Caco-2 (cell line): Measurements from ENCODE around the gene MAP3K7CL. TPM values are rescaled to one million over a fixed set of nuclear protein-coding genes. Genes with fewer than 3 reads are reported as not detected.
A peak's percentile ranks its signal among the peaks of the same experiment; 100 is the strongest.

ENCODE experiments used
- BruUV-seq: library from RNA; stranded (reverse); fragments of 400-500 nt; replicated peaks from 2 replicates; lab custom pipeline; 2021; lab: Mats Ljungman, UMichigan
- CTCF ChIA-PET: fragments of 300-600 bp; sonication (Branson Sonifier 250); formaldehyde crosslinking; loops from one replicate; lab custom pipeline; 2022; ENCODE audit warnings: antibody characterized with exemption; lab: Charles Lee
- POLR2A ChIA-PET: fragments of 300-600 bp; sonication (Branson Sonifier 250); formaldehyde crosslinking; loops from one replicate; lab custom pipeline; 2022; ENCODE audit warnings: antibody characterized with exemption; lab: Charles Lee
- DNase-seq, 2 experiments: peaks; one replicate each; pipeline versions ENCODE4 v3.0.0 to v3.0.0-alpha.2; 2020 to 2022
- H3K27me3 ChIP-seq: replicated peaks from 2 replicates; pipeline ENCODE4 v1.6.0; 2011; ENCODE audit warnings: low read length; ENCODE audit not compliant: control insufficient read depth, insufficient read depth
- H3K36me3 ChIP-seq: 2 replicates; pipeline ENCODE4 v1.5.1; 2011; ENCODE audit warnings: low read length; ENCODE audit not compliant: control insufficient read depth, insufficient read depth
- H3K4me1 ChIP-seq: fragments of 250-450 bp; sonication (Bioruptor Pico); 2 replicates; pipeline ENCODE4 v1.5.1; 2020; ENCODE audit warnings: mild to moderate bottlenecking
- H3K4me3 ChIP-seq: 2 replicates; pipeline ENCODE4 v1.5.1; 2011; ENCODE audit warnings: low read depth, mild to moderate bottlenecking, control low read depth, low read length
- H3K9me3 ChIP-seq: fragments of 250-450 bp; sonication (Bioruptor Pico); 2 replicates; pipeline ENCODE4 v1.5.1; 2020; ENCODE audit warnings: mild to moderate bottlenecking, moderate library complexity
- H3K27ac Mint-ChIP-seq: one replicate; pipeline ENCODE4 v1.8.0; 2022; ENCODE audit warnings: mixed read lengths; ENCODE audit not compliant: unreplicated experiment
- H3K27me3 Mint-ChIP-seq: one replicate; pipeline ENCODE4 v1.8.0; 2022; ENCODE audit warnings: mixed read lengths; ENCODE audit not compliant: insufficient read depth, unreplicated experiment
- H3K36me3 Mint-ChIP-seq: one replicate; pipeline ENCODE4 v1.8.0; 2022; ENCODE audit warnings: mild to moderate bottlenecking, mixed read lengths; ENCODE audit not compliant: insufficient read depth, unreplicated experiment
- H3K4me1 Mint-ChIP-seq: one replicate; pipeline ENCODE4 v1.8.0; 2022; ENCODE audit warnings: low read depth, mixed read lengths; ENCODE audit not compliant: unreplicated experiment
- H3K4me3 Mint-ChIP-seq: one replicate; pipeline ENCODE4 v1.8.0; 2022; ENCODE audit warnings: mild to moderate bottlenecking, moderate library complexity, mixed read lengths; ENCODE audit not compliant: unreplicated experiment
- H3K9me3 Mint-ChIP-seq: one replicate; pipeline ENCODE4 v1.8.0; 2022; ENCODE audit warnings: mixed read lengths; ENCODE audit not compliant: unreplicated experiment
- intact Hi-C: fragments of 100-400 bp; cut with micrococcal nuclease; formaldehyde crosslinking; loops from one replicate; pipeline ENCODE4 v1.10.0; 2022; ENCODE audit not compliant: unreplicated experiment
- total RNA-seq: library from RNA; stranded (reverse); gene quantifications from 2 replicates; pipeline ENCODE4 v1.2.3, GENCODE V29; 2022
- TF ChIP-seq, protein P1 (sequence below), 2 experiments: fragments of 200-600 bp in 1 of 2; IDR thresholded peaks; 1 replicate in 1 of 2; 2 replicates in 1 of 2; pipeline versions ENCODE4 v1.5.1 to v1.8.0; 2011 to 2022; ENCODE audit warnings: antibody characterized with exemption in 1 of 2, control low read depth in 1 of 2, inconsistent platforms in 1 of 2, low read depth in 1 of 2, low read length in 1 of 2, mild to moderate bottlenecking in 1 of 2, moderate library complexity in 1 of 2; ENCODE audit not compliant: insufficient read depth in 1 of 2, severe bottlenecking in 1 of 2, unreplicated experiment in 1 of 2

Gene MAP3K7CL
- total RNA-seq, 1 experiment from 2014 or later = 8.2 TPM

DNA sequence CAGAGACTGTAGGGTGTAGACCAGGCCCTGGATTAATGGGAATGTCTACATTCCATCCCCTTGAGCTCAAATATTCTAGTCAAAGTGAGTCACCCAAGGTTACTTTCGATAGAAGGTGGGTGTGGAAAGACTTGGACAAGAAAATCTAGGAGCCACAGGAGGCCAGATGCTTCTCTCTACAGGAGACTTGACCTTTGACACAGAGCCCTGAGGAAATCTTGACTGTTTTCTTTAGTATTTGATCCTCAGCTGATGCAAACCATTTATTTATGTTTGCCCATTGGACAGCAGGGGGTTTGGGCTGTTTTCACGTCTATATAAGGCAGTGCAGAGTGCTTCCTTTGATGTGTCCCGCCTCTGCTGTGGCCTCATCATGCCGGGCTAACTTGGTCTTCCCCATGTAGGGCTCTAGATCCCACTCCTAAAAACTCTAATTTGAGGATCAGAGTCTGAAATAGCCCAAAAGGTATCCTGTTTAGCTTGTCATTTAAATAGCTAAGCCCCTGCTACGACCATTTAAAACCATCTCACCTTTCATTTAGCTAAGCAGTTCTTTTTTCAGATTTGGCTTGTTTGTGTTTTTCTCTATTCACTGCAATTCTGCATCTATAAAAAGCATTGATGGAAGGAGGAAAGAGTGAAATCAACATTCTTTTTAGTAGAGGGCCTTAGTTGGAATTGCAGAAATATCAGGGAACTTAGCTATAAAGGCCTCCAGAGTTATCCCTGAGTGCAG lies 15.5 kb upstream of the MAP3K7CL start:
- Mint-ChIP-seq H3K27ac (no peak overlapping the region), H3K27me3 (no peaks in the 10 kb centered on the region), H3K9me3 (no peaks in the 10 kb centered on the region), H3K4me1 (peaks cover 12% of the 10 kb centered on the region), H3K4me3 (no peak overlapping the region), H3K36me3 (no peaks in the 10 kb centered on the region)
- POLR2A ChIA-PET = interaction anchor here (1.0 kb wide), 1 partner anchor 186 kb away, joined by 3 read pairs; no protein-coding TSS in a partner anchor
- Histone ChIP-seq H3K4me3 (no peak overlapping the region), H3K27me3 (no peaks in the 10 kb centered on the region), H3K4me1 (peaks cover 13% of the 10 kb centered on the region), H3K9me3 (no peaks in the 10 kb centered on the region), H3K36me3 (no peaks in the 10 kb centered on the region)
- TSS peak; percentile 36 for BruUV-seq
- intact Hi-C loops = loop anchor here (1.0 kb wide), 1 partner anchor 10 kb away; no protein-coding TSS in a partner anchor
- TF ChIP-seq, protein P1, sequence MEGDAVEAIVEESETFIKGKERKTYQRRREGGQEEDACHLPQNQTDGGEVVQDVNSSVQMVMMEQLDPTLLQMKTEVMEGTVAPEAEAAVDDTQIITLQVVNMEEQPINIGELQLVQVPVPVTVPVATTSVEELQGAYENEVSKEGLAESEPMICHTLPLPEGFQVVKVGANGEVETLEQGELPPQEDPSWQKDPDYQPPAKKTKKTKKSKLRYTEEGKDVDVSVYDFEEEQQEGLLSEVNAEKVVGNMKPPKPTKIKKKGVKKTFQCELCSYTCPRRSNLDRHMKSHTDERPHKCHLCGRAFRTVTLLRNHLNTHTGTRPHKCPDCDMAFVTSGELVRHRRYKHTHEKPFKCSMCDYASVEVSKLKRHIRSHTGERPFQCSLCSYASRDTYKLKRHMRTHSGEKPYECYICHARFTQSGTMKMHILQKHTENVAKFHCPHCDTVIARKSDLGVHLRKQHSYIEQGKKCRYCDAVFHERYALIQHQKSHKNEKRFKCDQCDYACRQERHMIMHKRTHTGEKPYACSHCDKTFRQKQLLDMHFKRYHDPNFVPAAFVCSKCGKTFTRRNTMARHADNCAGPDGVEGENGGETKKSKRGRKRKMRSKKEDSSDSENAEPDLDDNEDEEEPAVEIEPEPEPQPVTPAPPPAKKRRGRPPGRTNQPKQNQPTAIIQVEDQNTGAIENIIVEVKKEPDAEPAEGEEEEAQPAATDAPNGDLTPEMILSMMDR (IDR thresholded peaks at IDR 0.05; ENCODE audit: insufficient read depth in 1 of 2, low read depth in 1 of 2, low read length in 1 of 2, severe bottlenecking in 1 of 2, unreplicated experiment in 1 of 2) = no peak
- CTCF ChIA-PET = no interaction called here
- peak; percentile 53 to 59 for DNase-seq

DNA sequence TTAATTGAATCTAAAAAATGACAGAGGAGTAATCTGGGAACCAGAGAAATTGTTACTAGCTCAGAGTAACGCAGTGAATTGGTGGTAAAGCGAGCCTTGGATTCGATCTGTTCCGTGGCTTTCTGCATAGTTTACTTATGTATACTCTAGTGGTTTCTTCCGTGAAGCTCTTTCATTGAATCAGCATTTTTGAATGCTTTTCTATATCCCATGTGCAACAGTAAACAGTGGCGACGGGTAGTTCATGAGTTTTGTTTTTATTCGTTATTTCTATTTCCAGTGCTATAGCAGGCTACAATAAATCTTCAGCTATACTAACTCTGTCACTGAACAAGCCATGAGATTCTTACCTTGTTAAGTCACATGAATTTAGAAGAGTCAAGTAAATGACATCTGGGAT lies 14.5 kb upstream of the MAP3K7CL start:
- CTCF ChIA-PET = no interaction called here
- no peak overlapping the region for H3K27ac Mint-ChIP-seq
- POLR2A ChIA-PET = no interaction called here

DNA sequence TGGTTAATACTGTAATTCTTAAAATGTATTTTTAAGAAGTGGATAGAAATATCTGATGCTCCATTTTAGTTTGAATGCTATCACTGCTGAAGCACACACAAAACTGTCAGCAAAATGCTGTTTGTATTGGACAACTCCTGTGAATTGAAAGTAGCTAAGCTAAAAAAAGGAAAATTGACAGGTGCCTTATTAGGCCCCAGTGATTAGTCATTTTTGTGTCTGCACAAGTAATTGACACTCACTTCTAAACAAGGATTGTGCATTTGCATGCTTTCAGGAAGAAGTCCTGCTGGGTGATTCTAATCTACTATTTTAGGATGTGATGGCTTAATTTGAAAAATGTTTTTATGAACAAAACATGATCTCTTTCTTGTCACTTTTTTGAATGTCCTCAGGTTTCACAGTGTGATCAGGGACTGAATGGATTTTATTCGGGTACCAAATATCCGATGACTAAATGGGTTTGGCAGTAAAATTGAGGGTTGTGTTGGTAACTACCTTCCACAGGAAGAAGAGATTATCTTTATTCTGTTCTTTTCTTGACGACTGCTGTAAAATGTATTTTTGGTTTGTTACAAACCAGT lies 13.0 kb upstream of the MAP3K7CL start:
- Histone ChIP-seq H3K9me3 (no peaks in the 10 kb centered on the region), H3K4me3 (no peak overlapping the region), H3K36me3 (no peaks in the 10 kb centered on the region), H3K4me1 (peaks cover 13% of the 10 kb centered on the region), H3K27me3 (no peaks in the 10 kb centered on the region)
- no peaks in the 10 kb centered on the region for H3K27me3 Mint-ChIP-seq
- TF ChIP-seq, protein P1 (IDR thresholded peaks at IDR 0.05; ENCODE audit: insufficient read depth in 1 of 2, low read depth in 1 of 2, low read length in 1 of 2, severe bottlenecking in 1 of 2, unreplicated experiment in 1 of 2) = no peak
- H3K4me1 Mint-ChIP-seq = peaks cover 12% of the 10 kb centered on the region
- ChIA-PET POLR2A (no interaction called here), CTCF (no interaction called here)
- intact Hi-C loops = no loop called here
- H3K36me3 Mint-ChIP-seq = no peaks in the 10 kb centered on the region
- H3K9me3 Mint-ChIP-seq = no peaks in the 10 kb centered on the region
- no peak overlapping the region for H3K27ac Mint-ChIP-seq
- no TSS peak for BruUV-seq
- H3K4me3 Mint-ChIP-seq = no peak overlapping the region
- DNase-seq = no peak

More for the DNA sequence above, 14.5 kb upstream of the MAP3K7CL start:
- TF ChIP-seq, protein P1 (IDR thresholded peaks at IDR 0.05; ENCODE audit: insufficient read depth in 1 of 2, low read depth in 1 of 2, low read length in 1 of 2, severe bottlenecking in 1 of 2, unreplicated experiment in 1 of 2) = no peak
- H3K4me3 Mint-ChIP-seq = no peak overlapping the region
- DNase-seq = no peak
- Histone ChIP-seq H3K4me3 (no peak overlapping the region), H3K9me3 (no peaks in the 10 kb centered on the region), H3K27me3 (no peaks in the 10 kb centered on the region), H3K4me1 (peaks cover 13% of the 10 kb centered on the region), H3K36me3 (no peaks in the 10 kb centered on the region)
- H3K27me3 Mint-ChIP-seq = no peaks in the 10 kb centered on the region
- no peaks in the 10 kb centered on the region for H3K36me3 Mint-ChIP-seq
- peaks cover 12% of the 10 kb centered on the region for H3K4me1 Mint-ChIP-seq
- no TSS peak for BruUV-seq
- intact Hi-C loops = loop anchor here (1.0 kb wide), 1 partner anchor 11 kb away; no protein-coding TSS in a partner anchor
- H3K9me3 Mint-ChIP-seq = no peaks in the 10 kb centered on the region
